22Rv1 (cell line): Measurements from ENCODE around the gene DOHH.

Experiments used
- CTCF ChIP-seq: fragments of 450-650 bp; IDR thresholded peaks from 2 replicates; pipeline ENCODE4 v1.5.1; 2017; ENCODE audit warnings: mild to moderate bottlenecking
- ZFX ChIP-seq: fragments of 450-650 bp; IDR thresholded peaks from 2 replicates; pipeline ENCODE4 v1.6.1; 2017; ENCODE audit warnings: antibody characterized with exemption, borderline replicate concordance

DNA sequence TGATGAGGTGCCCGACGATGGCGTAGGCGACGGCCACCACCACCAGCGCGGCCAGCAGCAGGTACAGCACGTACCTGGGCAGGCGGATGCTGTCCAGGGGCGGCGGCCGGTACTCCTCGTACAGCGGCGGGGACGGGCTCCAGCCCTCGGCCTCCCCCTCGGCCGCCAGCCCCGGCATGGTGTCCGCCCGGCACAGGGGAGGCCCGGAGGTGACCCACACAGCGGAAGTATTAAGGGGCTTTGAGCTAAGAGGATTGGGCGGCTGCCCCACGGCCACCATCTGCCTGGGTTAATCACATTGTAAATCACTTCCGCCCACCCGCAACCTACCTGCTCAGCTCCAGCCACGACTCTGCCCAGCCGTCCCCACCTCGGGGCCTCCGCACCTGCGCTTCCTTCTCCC lies 17.2 kb downstream of the DOHH start, which contains the start of gene SMIM44:
- TF ChIP-seq CTCF, result no peak
- no peak for TF ChIP-seq ZFX
